ENCODE results near the gene INPP4A.

The INPP4A gene

GRCh38 chr2:98473995-98474780 is 29.5 kb downstream of the INPP4A start:
- DNase-seq (ENCODE audit: extremely low read depth in 1 of 2, low read depth in 1 of 2): no peak

GRCh38 chr2:98474979-98475632 is 30.4 kb downstream of the INPP4A start:
- no peak for DNase-seq (ENCODE audit: extremely low read depth in 1 of 2, low read depth in 1 of 2)

GRCh38 chr2:98476192-98476868 is 31.7 kb downstream of the INPP4A start:
- DNase-seq (ENCODE audit: extremely low read depth in 1 of 2, low read depth in 1 of 2): no peak

GRCh38 chr2:98477036-98477435 is 32.4 kb downstream of the INPP4A start:
- no peak for DNase-seq (ENCODE audit: extremely low read depth in 1 of 2, low read depth in 1 of 2)

GRCh38 chr2:98477506-98477905 is 32.8 kb downstream of the INPP4A start:
- DNase-seq (ENCODE audit: extremely low read depth in 1 of 2, low read depth in 1 of 2): no peak

- no peak for DNase-seq (ENCODE audit: extremely low read depth in 1 of 2, low read depth in 1 of 2)
Observed at GRCh38 chr2:98478088-98478551, 33.5 kb downstream of the INPP4A start.

GRCh38 chr2:98478907-98479306 is 34.2 kb downstream of the INPP4A start:
- no peak for DNase-seq (ENCODE audit: extremely low read depth in 1 of 2, low read depth in 1 of 2)

- no peak for DNase-seq (ENCODE audit: extremely low read depth in 1 of 2, low read depth in 1 of 2)
Observed at GRCh38 chr2:98479371-98479770, 34.7 kb downstream of the INPP4A start.

GRCh38 chr2:98479959-98480524 is 35.4 kb downstream of the INPP4A start:
- no peak for DNase-seq (ENCODE audit: extremely low read depth in 1 of 2, low read depth in 1 of 2)

- DNase-seq (ENCODE audit: extremely low read depth in 1 of 2, low read depth in 1 of 2): no peak
Observed at GRCh38 chr2:98480598-98480997, 35.9 kb downstream of the INPP4A start.

- DNase-seq (ENCODE audit: extremely low read depth in 1 of 2, low read depth in 1 of 2): no peak
Observed at GRCh38 chr2:98482362-98482761, 37.7 kb downstream of the INPP4A start.

- DNase-seq (ENCODE audit: extremely low read depth in 1 of 2, low read depth in 1 of 2): no peak
Observed at GRCh38 chr2:98483257-98483861, 38.7 kb downstream of the INPP4A start.

GRCh38 chr2:98484121-98484557 is 39.5 kb downstream of the INPP4A start:
- no peak for DNase-seq (ENCODE audit: extremely low read depth in 1 of 2, low read depth in 1 of 2)

GRCh38 chr2:98484652-98485452 is 40.2 kb downstream of the INPP4A start:
- no peak for DNase-seq (ENCODE audit: extremely low read depth in 1 of 2, low read depth in 1 of 2)

- DNase-seq (ENCODE audit: extremely low read depth in 1 of 2, low read depth in 1 of 2): no peak
Observed at GRCh38 chr2:98485453-98485755, 40.7 kb downstream of the INPP4A start.

- DNase-seq (ENCODE audit: extremely low read depth in 1 of 2, low read depth in 1 of 2): no peak
Observed at GRCh38 chr2:98486374-98486981, 41.8 kb downstream of the INPP4A start.

GRCh38 chr2:98487101-98487805 is 42.6 kb downstream of the INPP4A start:
- DNase-seq (ENCODE audit: extremely low read depth in 1 of 2, low read depth in 1 of 2): no peak

- no peak for DNase-seq (ENCODE audit: extremely low read depth in 1 of 2, low read depth in 1 of 2)
Observed at GRCh38 chr2:98487806-98488189, 43.1 kb downstream of the INPP4A start.

- DNase-seq (ENCODE audit: extremely low read depth in 1 of 2, low read depth in 1 of 2): no peak
Observed at GRCh38 chr2:98488252-98488651, 43.6 kb downstream of the INPP4A start.
